Right atrium auricular region (tissue), 2 donors: ENCODE data around the gene NEK6. TPM values are rescaled to one million over a fixed set of nuclear protein-coding genes. Genes with fewer than 3 reads are reported as not detected.

ENCODE experiments used
- DNase-seq: peaks from one replicate; pipeline ENCODE4 v3.0.0-alpha.2; 2019; ENCODE audit warnings: low spot score
- H3K27ac ChIP-seq, 2 donors: fragments of 200-600 bp; sonication (generic); 1 replicate in 1 of 2; 2 replicates in 1 of 2; pipeline ENCODE4 v1.5.1; 2016 to 2019
- H3K27me3 ChIP-seq, 2 donors: fragments of 200-600 bp; sonication (generic); one replicate each; pipeline versions ENCODE4 v1.5.1 to v1.6.0; 2017 to 2019
- H3K36me3 ChIP-seq: fragments of 200-600 bp; sonication (generic); one replicate; pipeline ENCODE4 v1.5.1; 2016
- H3K4me1 ChIP-seq, 2 donors: fragments of 200-600 bp; sonication (generic); one replicate each; pipeline versions ENCODE4 v1.5.1 to v1.6.0; 2017 to 2019
- H3K4me3 ChIP-seq, 2 donors: fragments of 200-600 bp; sonication (generic); 1 replicate in 1 of 2; 2 replicates in 1 of 2; pipeline ENCODE4 v1.5.1; 2017 to 2019; ENCODE audit warnings: mild to moderate bottlenecking in 1 of 2, moderate library complexity in 1 of 2
- H3K9me3 ChIP-seq, 2 donors: fragments of 200-600 bp; sonication (generic); one replicate each; pipeline ENCODE4 v1.5.1; 2019
- total RNA-seq, 2 donors: library from RNA; depleted of rRNA; stranded (reverse); fragments of >200 nt; gene quantifications; one replicate each; pipeline ENCODE4 v1.1.0, GENCODE V29; 2016
- TF ChIP-seq, protein P1 (sequence below), 2 donors: fragments of 200-600 bp; sonication (generic); IDR thresholded peaks; one replicate each; pipeline ENCODE4 v1.5.1; 2019; ENCODE audit warnings: antibody characterized with exemption in 2 of 2

The NEK6 gene
- total RNA-seq, 2 donors from 2014 or later = 9.2 to 9.7 TPM

DNA sequence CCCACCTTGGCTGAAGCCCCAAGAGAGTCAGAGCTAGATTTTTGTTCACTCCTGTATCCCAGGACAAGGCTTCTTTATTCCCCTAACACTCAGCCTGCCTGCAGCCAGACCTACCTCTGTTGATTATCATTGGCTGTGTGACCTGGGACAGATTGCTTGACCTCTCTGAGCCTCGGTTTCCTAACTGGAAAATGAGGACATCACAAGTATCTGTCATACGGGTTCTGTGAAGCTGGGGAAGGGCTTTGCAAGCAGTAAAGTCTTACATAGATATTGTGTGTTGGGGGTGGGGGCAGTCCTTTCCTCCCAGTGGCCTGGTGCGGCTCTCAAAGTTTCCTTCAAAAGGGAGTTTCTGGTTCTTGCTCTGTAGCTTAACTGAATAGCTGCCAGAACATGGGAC, 2.5 kb upstream of the NEK6 start:
- DNase-seq = no peak
- Histone ChIP-seq H3K4me1 (peaks cover 0 to 32% of the 10 kb centered on the region in 2 donors), H3K9me3 (no peaks in the 10 kb centered on the region), H3K36me3 (no peaks in the 10 kb centered on the region), H3K27me3 (no peaks in the 10 kb centered on the region), H3K27ac (no peak overlapping the region), H3K4me3 (no peak overlapping the region)
- TF ChIP-seq, protein P1, sequence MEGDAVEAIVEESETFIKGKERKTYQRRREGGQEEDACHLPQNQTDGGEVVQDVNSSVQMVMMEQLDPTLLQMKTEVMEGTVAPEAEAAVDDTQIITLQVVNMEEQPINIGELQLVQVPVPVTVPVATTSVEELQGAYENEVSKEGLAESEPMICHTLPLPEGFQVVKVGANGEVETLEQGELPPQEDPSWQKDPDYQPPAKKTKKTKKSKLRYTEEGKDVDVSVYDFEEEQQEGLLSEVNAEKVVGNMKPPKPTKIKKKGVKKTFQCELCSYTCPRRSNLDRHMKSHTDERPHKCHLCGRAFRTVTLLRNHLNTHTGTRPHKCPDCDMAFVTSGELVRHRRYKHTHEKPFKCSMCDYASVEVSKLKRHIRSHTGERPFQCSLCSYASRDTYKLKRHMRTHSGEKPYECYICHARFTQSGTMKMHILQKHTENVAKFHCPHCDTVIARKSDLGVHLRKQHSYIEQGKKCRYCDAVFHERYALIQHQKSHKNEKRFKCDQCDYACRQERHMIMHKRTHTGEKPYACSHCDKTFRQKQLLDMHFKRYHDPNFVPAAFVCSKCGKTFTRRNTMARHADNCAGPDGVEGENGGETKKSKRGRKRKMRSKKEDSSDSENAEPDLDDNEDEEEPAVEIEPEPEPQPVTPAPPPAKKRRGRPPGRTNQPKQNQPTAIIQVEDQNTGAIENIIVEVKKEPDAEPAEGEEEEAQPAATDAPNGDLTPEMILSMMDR (IDR thresholded peaks at IDR 0.05) = no peak

DNA sequence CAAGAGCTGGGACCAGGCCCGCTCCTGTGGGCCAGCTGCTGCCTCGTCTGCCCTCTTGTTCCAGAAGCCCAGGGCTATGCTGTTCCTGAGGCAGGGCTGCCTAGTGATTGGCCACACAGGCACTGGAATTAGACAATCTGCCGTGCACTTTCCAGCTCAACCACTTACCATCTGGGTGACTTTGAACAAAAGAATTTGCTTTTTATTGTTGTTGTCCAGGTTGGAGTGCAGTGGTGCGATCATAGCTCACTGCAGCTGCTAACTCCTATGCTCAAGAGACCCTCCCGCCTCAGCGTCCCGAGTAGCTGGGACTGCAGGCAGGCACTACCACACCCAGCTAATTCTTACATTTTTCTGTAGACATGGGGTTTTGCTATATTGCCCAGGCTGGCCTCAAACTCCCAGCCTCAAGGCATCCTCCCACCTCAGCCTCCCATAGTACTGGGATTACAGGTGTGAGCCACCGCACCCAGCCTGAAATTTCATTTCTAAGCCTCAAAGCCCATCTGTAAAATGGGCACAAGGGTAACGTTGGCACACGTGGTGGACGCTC, 1.2 kb upstream of the NEK6 start:
- Histone ChIP-seq H3K27me3 (no peaks in the 10 kb centered on the region), H3K4me3 (no peak overlapping the region), H3K4me1 (peaks cover 0 to 42% of the 10 kb centered on the region in 2 donors), H3K9me3 (no peaks in the 10 kb centered on the region), H3K36me3 (no peaks in the 10 kb centered on the region), H3K27ac (no peak overlapping the region)
- no peak for DNase-seq
- TF ChIP-seq, protein P1 (IDR thresholded peaks at IDR 0.05) = no peak

DNA sequence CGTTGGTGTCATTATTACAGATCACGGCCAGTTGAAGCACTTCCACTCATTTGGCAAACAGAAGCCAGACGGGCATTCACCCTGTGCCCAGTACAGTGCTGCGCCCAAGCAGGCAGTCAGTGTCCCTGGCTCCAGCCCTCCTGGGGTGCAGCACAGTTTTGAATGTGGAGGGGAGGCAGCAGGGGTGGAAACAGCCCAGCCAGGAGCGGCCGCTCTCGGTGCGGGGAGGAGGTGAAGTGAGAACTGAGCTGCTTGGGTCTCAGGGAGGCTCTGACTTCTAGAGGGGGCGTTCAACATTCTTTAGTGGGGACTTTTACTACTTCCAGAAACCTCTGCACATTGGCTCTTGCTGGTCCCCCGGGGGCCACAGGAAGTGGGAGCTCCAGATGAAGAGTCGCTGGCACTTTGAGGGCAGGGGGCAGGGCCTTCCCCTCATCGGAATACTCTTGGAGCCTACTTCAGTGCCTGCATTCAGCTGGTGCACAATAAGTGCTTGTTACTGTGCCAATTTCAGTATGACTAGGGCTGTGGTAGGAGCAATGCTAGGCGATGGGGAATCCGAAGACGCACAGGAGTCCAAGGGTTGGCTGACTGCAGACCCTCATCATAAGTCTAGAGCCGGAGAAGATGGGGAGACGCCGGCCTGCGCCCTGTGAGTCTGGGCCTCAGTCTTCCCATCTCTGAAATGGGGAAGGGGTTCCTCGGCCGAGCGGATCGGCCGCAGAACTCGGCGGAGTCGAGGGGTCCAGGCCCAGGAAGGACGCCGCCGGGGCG, 492 bp upstream of the NEK6 start:
- H3K27ac ChIP-seq = no peak overlapping the region
- DNase-seq = no peak

DNA sequence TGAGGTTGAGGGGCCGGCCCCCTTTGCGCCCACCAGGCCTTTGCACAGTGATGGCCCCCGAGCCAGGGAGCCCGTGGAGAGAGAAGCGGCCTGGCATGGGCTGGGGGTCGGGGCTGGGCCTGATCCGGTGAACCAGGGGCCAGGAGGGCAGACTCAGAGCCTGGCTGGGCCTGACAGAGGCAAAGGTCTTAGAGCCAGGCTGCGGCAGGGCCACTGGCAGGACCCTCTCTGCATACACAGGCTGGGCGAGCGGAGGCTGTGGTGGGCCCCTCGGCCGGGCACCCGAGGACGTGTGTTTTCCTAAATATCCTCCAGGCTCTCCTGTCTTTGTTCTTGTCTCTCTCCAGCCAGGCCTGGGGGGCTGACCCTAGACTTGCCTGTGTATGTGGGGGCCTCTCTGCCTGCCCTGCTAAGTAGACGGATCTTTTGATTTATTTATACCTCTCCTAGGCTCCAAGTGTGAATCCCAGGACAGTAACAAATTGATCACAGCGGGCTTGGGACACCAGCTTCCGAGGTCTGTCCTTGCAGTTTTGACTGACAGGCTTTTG, 933 bp downstream of the NEK6 start:
- Histone ChIP-seq H3K4me1 (peaks cover 0 to 55% of the 10 kb centered on the region in 2 donors), H3K27me3 (no peaks in the 10 kb centered on the region), H3K27ac (peak overlapping the region; percentile 81 to 84), H3K4me3 (peak overlapping the region; percentile 70 to 77), H3K36me3 (no peaks in the 10 kb centered on the region), H3K9me3 (no peaks in the 10 kb centered on the region)
- TF ChIP-seq, protein P1 (IDR thresholded peaks at IDR 0.05) = no peak
- DNase-seq = no peak

More for the DNA sequence above, 492 bp upstream of the NEK6 start:
- TF ChIP-seq, protein P1 (IDR thresholded peaks at IDR 0.05) = no peak
- no peaks in the 10 kb centered on the region for H3K27me3 ChIP-seq
- H3K4me3 ChIP-seq = peak overlapping the region; percentile 70 to 77
- no peaks in the 10 kb centered on the region for H3K9me3 ChIP-seq
- peaks cover 0 to 42% of the 10 kb centered on the region in 2 donors for H3K4me1 ChIP-seq
- no peaks in the 10 kb centered on the region for H3K36me3 ChIP-seq

DNA sequence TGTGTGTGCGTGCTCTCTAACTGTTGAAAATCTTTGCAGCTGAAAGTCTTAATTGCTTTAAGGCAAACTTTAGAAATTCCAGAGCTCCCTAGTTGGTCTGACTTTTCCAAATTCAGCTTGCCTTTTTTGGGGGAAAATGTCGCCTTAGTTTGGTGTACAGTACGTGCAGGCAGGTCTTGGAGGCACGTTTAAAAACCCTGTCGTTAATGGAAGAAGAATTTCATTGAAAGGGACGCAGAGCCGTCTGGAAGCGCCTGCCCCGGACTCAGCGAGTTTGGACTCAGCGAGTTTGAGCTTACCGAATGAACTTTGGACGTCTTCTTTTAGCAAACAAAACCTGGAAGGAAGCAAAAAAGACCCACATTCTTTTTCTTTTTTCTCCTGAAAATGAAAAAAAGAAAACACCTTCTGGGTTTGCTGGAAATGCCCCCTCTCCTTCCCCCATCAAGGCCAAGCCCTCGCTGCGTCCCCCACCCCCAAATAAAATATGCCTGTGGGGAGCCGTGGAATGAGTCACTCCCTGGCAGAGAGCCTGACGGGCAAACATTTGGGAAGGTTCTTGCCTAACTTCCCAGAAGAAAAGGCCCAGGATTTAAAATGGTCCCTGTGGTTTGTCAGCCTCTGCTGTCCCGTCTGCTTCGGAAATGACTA, 1.5 kb downstream of the NEK6 start:
- H3K27me3 ChIP-seq = no peaks in the 10 kb centered on the region
- no peaks in the 10 kb centered on the region for H3K36me3 ChIP-seq
- peak overlapping the region; percentile 81 to 84 for H3K27ac ChIP-seq
- TF ChIP-seq, protein P1 (IDR thresholded peaks at IDR 0.05) = no peak
- peak overlapping the region; percentile 70 to 77 for H3K4me3 ChIP-seq
- peaks cover 0 to 61% of the 10 kb centered on the region in 2 donors for H3K4me1 ChIP-seq
- peak; percentile 86 for DNase-seq
- H3K9me3 ChIP-seq = no peaks in the 10 kb centered on the region
